Kidney (tissue), 14 donors: Measurements from ENCODE around the gene PTPRG. TPM values are rescaled to one million over a fixed set of nuclear protein-coding genes. Genes with fewer than 3 reads are reported as not detected.

Experiments used
- DNase-seq, 5 donors: peaks; one replicate each; pipeline ENCODE4 v3.0.0-alpha.2; 2013 to 2020
- FAIRE-seq: peaks from 2 replicates; lab custom pipeline; 2012; peaks lifted over from hg19 to GRCh38; lab: Jason Lieb, UNC
- H3K27ac ChIP-seq, 2 donors: one replicate each; pipeline ENCODE4 v1.7.0; 2013; ENCODE audit warnings: low read depth in 2 of 2, low read length in 2 of 2, inconsistent platforms in 1 of 2
- H3K27me3 ChIP-seq: one replicate; pipeline ENCODE4 v1.7.1; 2013; ENCODE audit warnings: low read length, inconsistent platforms; ENCODE audit not compliant: control insufficient read depth, insufficient read depth
- H3K36me3 ChIP-seq, 3 donors: one replicate each; pipeline versions ENCODE4 v1.7.0 to v1.7.1; 2013; ENCODE audit warnings: low read length in 3 of 3, control low read depth in 1 of 3, inconsistent platforms in 1 of 3; ENCODE audit not compliant: insufficient read depth in 3 of 3, control insufficient read depth in 2 of 3
- H3K4me1 ChIP-seq, 3 donors: one replicate each; pipeline versions ENCODE4 v1.7.0 to v1.7.1; 2013; ENCODE audit warnings: low read length in 3 of 3, inconsistent platforms in 1 of 3, low read depth in 1 of 3; ENCODE audit not compliant: control insufficient read depth in 2 of 3, insufficient read depth in 2 of 3
- H3K4me3 ChIP-seq, 3 donors: one replicate each; pipeline versions ENCODE4 v1.7.0 to v1.8.1; 2013; ENCODE audit warnings: low read length in 3 of 3, control low read depth in 1 of 3, inconsistent platforms in 1 of 3
- H3K9ac ChIP-seq, 3 donors: one replicate each; pipeline versions ENCODE4 v1.7.0 to v1.7.1; 2013; ENCODE audit warnings: low read length in 3 of 3, control low read depth in 1 of 3, inconsistent platforms in 1 of 3
- H3K9me3 ChIP-seq, 3 donors: one replicate each; pipeline versions ENCODE4 v1.7.0 to v1.7.1; 2013; ENCODE audit warnings: low read length in 3 of 3, control low read depth in 1 of 3, inconsistent platforms in 1 of 3; ENCODE audit not compliant: control insufficient read depth in 2 of 3, insufficient read depth in 1 of 3
- CTCF ChIP-seq: IDR thresholded peaks from 3 replicates; pipeline ENCODE4 v1.5.1; 2012; ENCODE audit warnings: mild to moderate bottlenecking, moderate library complexity, borderline replicate concordance; ENCODE audit not compliant: insufficient read depth; ENCODE audit errors: extremely low read depth
- intact Hi-C: fragments of 100-400 bp; cut with DNase I; formaldehyde crosslinking; loops from one replicate; pipeline ENCODE4 v1.11.1; 2022
- polyA plus RNA-seq: library from polyadenylated mRNA; stranded (reverse); fragments of 350-450 nt; fragmentation: Illumina TruSeq; extraction: RNeasy Lipid Tissue Mini Kit (QIAGEN cat#74804); gene quantifications from one replicate; pipeline ENCODE4 v1.2.3, GENCODE V29; 2014; ENCODE audit warnings: low read depth, low replicate concordance; ENCODE audit not compliant: insufficient read depth
- total RNA-seq: library from RNA; stranded (reverse); fragmentation: NEBNext Ultra II Directional; extraction: Animal tissue kit (Norgen Biotek cat#: 25700); gene quantifications from one replicate; pipeline ENCODE4 v1.2.1, GENCODE V29; 2021
- donor health status: control.
- donor health status: control.
- donor health status: control.
- donor health status: control.
- donor health status: control.
- donor health status: DM: yes; HTN: yes; CAD: no.
- donor health status: Normal renal cell carcinoma (clear cell type).

Gene PTPRG
- total and polyA plus RNA-seq, 2 donors from 2014 or later, result 9.2 to 154 TPM

- H3K4me3 ChIP-seq, result no peak overlapping the region
- no peaks in the 10 kb centered on the region for H3K4me1 ChIP-seq
- peaks cover 2 to 37% (median 17%) of the 10 kb centered on the region in 3 donors for H3K36me3 ChIP-seq
- no peak overlapping the region for H3K9ac ChIP-seq
- intact Hi-C loops, result no loop called here
- no peaks in the 10 kb centered on the region for H3K9me3 ChIP-seq
- TF ChIP-seq CTCF, result no peak
- H3K27me3 ChIP-seq, result no peaks in the 10 kb centered on the region
- H3K27ac ChIP-seq, result no peak overlapping the region
- DNase-seq (no peak), FAIRE-seq (no peak)
Measured at GRCh38 chr3:62276658-62277180, 715.3 kb downstream of the PTPRG start.

DNA sequence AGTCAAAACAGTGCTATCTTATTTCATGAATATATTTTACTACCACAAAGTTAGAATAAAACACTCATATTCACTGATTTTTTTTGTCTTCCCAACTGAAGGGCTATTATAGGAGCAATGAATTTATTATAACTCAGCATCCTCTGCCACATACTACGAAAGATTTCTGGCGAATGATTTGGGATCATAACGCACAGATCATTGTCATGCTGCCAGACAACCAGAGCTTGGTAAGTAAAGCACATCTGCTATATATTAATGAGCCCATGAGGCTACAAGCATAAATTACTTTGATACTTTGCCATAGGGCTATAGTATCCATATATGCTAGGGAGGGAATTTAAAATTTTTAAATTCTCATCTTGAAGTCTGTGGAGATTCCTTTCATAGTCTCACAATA is 716.1 kb downstream of the PTPRG start:
- H3K9me3 ChIP-seq, result no peaks in the 10 kb centered on the region
- no peak overlapping the region for H3K4me3 ChIP-seq
- H3K27ac ChIP-seq, result no peak overlapping the region
- FAIRE-seq (no peak), DNase-seq (no peak)
- H3K36me3 ChIP-seq, result peaks cover under 1 to 37% (median 15%) of the 10 kb centered on the region in 3 donors
- H3K9ac ChIP-seq, result no peak overlapping the region
- no peaks in the 10 kb centered on the region for H3K27me3 ChIP-seq
- intact Hi-C loops, result no loop called here
- TF ChIP-seq CTCF, result no peak
- H3K4me1 ChIP-seq, result no peaks in the 10 kb centered on the region

DNA sequence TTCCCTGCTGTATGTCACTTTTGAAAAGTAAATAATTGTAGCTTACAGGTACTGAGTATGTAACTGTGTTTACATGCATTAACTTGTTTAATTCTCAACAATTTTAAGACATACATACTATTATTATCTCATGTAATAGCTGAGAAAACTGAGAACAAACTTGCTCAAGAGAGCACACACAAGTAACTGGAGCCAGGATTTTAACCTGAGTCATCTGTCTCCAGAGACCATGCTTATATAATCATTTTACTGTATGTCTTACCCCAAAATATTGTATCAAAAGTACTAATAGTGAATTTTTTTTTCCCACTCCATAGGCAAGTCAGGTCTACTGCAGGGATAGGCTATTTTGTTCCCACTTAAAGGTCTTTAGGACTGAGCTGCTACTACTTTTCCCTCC is 716.6 kb downstream of the PTPRG start:
- Histone ChIP-seq H3K36me3 (peaks cover 0 to 37% (median 12%) of the 10 kb centered on the region in 3 donors), H3K9me3 (no peaks in the 10 kb centered on the region), H3K9ac (no peak overlapping the region), H3K27me3 (no peaks in the 10 kb centered on the region), H3K4me3 (no peak overlapping the region), H3K27ac (no peak overlapping the region), H3K4me1 (no peaks in the 10 kb centered on the region)
- DNase-seq, result no peak
- no peak for TF ChIP-seq CTCF
- FAIRE-seq, result no peak
- intact Hi-C loops, result no loop called here

DNA sequence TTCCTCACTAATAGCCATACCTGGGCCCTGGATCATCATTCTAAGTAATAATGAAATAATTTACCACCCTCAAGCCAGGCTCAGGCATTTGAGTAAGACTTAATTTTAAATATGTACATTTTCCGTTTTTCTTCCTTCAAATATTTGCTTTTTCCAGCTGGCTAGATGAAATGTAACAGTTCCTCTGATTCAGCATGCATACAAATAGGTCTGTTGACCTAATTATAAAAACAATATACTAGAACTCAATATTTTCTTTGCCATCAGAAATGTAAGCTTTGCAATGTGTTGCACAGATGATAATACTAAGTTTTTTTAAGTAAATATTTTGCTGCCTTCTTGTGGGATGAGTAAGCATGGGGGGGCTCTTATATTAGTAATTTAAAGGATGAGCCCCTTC is 720.4 kb downstream of the PTPRG start:
- no peak overlapping the region for H3K4me3 ChIP-seq
- TF ChIP-seq CTCF, result no peak
- no peaks in the 10 kb centered on the region for H3K9me3 ChIP-seq
- H3K27me3 ChIP-seq, result no peaks in the 10 kb centered on the region
- H3K36me3 ChIP-seq, result peaks cover 0 to 38% (median 3%) of the 10 kb centered on the region in 3 donors
- H3K27ac ChIP-seq, result no peak overlapping the region
- FAIRE-seq (no peak), DNase-seq (no peak)
- no peaks in the 10 kb centered on the region for H3K4me1 ChIP-seq
- H3K9ac ChIP-seq, result no peak overlapping the region
- intact Hi-C loops, result no loop called here
